Ectodermal cell (in vitro differentiated cells): ENCODE results near the gene ESR1.
"Not testable (repeated sequence)": the region's sequence is repeated elsewhere in the genome, so short reads cannot be mapped to it uniquely, and the experiment has no call there.

Experiments used
- H3K27ac ChIP-seq: 2 replicates; pipeline ENCODE4 v1.7.0; 2013; ENCODE audit warnings: mild to moderate bottlenecking, low read depth, low read length; ENCODE audit not compliant: insufficient read depth, poor library complexity, severe bottlenecking
- H3K27me3 ChIP-seq: 2 replicates; pipeline ENCODE4 v1.7.0; 2013; ENCODE audit warnings: mild to moderate bottlenecking, low read length; ENCODE audit not compliant: insufficient read depth, control insufficient read depth, poor library complexity, severe bottlenecking
- H3K36me3 ChIP-seq: one replicate; pipeline ENCODE4 v1.7.0; 2013; ENCODE audit warnings: low read length; ENCODE audit not compliant: control insufficient read depth, insufficient read depth
- H3K4me1 ChIP-seq: one replicate; pipeline ENCODE4 v1.7.0; 2013; ENCODE audit warnings: low read length; ENCODE audit not compliant: control insufficient read depth, insufficient read depth
- H3K4me3 ChIP-seq: 2 replicates; pipeline ENCODE4 v1.7.0; 2013; ENCODE audit warnings: low read depth, low read length, control low read depth; ENCODE audit not compliant: insufficient read depth
- H3K9me3 ChIP-seq: 2 replicates; pipeline ENCODE4 v1.7.0; 2013; ENCODE audit warnings: mild to moderate bottlenecking, low read length, moderate library complexity; ENCODE audit not compliant: control insufficient read depth
- WGBS, 2 experiments: methylation state at CpG; one replicate each; pipeline ENCODE4 v1.1.7; 2013; ENCODE audit warnings: missing lambda C conversion rate in 2 of 2; 5-methylcytosine and 5-hydroxymethylcytosine counted together

The ESR1 gene

GRCh38 chr6:152062476-152062875 is 255.0 kb downstream of the ESR1 start:
- H3K4me1 ChIP-seq = no peaks in the 10 kb centered on the region
- no peaks in the 10 kb centered on the region for H3K27me3 ChIP-seq
- no peaks in the 10 kb centered on the region for H3K9me3 ChIP-seq
- no peaks in the 10 kb centered on the region for H3K36me3 ChIP-seq
- H3K4me3 ChIP-seq = no peak overlapping the region
- no peak overlapping the region for H3K27ac ChIP-seq
- WGBS, 2 experiments = 61 to 64% methylated on average over 5 of the region's 5 CpGs

DNA sequence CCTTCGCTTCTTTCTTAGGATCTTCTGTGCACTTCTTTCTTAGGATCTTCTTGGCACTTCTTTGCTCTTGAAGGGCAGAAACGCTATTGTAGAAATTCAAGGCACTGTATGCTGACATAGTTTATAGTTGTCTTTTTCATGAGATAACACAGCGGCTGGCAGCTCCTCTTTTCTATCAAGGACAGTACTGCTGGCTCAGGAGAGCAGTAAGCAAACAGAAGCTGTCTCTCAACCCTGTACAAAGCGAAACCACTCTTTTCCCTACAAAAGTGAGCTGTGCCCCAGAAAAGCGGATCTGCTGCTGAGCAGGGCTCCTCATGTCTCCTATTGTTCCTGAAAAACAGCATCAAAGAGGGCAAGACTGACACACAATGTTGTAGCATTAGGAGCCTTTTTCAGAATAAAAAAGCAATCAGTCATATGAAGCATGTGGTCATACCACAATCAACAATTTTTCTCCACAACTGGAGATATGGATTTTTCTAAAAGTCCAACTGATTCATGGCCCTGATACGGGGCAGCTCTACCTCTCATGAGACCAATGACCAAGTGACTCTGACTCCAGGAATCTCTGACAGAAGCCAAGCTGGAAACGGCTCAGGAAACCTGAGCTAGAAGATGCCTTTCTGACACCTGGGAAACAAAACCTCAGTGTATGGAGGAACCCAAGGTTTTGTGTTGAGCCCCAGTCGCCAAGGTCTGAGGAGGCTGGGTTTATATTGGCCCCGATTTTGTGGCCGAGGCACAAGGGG is 255.9 kb downstream of the ESR1 start:
- Histone ChIP-seq H3K27me3 (no peaks in the 10 kb centered on the region), H3K36me3 (no peaks in the 10 kb centered on the region), H3K4me1 (no peaks in the 10 kb centered on the region), H3K27ac (no peak overlapping the region), H3K9me3 (no peaks in the 10 kb centered on the region), H3K4me3 (no peak overlapping the region)
- WGBS, 2 experiments = 90% methylated on average over 10 of the region's 10 CpGs

GRCh38 chr6:152068622-152069261 is 261.3 kb downstream of the ESR1 start:
- no peak overlapping the region for H3K27ac ChIP-seq
- H3K4me1 ChIP-seq = no peaks in the 10 kb centered on the region
- H3K9me3 ChIP-seq = no peaks in the 10 kb centered on the region
- no peaks in the 10 kb centered on the region for H3K36me3 ChIP-seq
- no peak overlapping the region for H3K4me3 ChIP-seq
- 89 to 93% methylated on average over 4 of the region's 4 CpGs for WGBS, 2 experiments
- H3K27me3 ChIP-seq = no peaks in the 10 kb centered on the region

GRCh38 chr6:152070556-152070955 is 263.1 kb downstream of the ESR1 start:
- Histone ChIP-seq H3K9me3 (no peaks in the 10 kb centered on the region), H3K27ac (no peak overlapping the region), H3K27me3 (no peaks in the 10 kb centered on the region), H3K36me3 (no peaks in the 10 kb centered on the region), H3K4me1 (no peaks in the 10 kb centered on the region), H3K4me3 (no peak overlapping the region)
- 85 to 92% methylated on average over 4 to 5 of the region's 5 CpGs for WGBS, 2 experiments

DNA sequence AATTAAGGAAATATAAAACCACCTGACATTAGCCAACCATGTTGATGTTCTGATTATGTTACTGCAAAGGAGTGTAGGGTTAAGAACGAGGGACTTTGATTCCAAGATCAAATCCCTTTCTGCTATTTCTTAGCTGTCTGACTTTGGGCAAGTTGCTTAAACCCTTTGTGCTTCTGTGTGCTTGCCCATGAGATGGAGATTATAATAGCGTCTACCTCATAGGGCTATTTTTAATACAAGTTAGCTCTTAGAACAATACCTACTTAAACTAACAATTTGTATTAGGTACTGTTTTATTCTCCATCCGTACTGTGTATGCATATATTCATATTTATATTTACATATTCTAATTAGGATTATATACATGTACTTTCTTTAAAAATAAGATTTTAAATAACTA is 263.8 kb downstream of the ESR1 start:
- no peaks in the 10 kb centered on the region for H3K9me3 ChIP-seq
- no peaks in the 10 kb centered on the region for H3K27me3 ChIP-seq
- H3K4me3 ChIP-seq = no peak overlapping the region
- WGBS, 2 experiments = 92 to 100% methylated on average over 1 to 2 of the region's 3 CpGs
- no peaks in the 10 kb centered on the region for H3K4me1 ChIP-seq
- no peak overlapping the region for H3K27ac ChIP-seq
- H3K36me3 ChIP-seq = no peaks in the 10 kb centered on the region

DNA sequence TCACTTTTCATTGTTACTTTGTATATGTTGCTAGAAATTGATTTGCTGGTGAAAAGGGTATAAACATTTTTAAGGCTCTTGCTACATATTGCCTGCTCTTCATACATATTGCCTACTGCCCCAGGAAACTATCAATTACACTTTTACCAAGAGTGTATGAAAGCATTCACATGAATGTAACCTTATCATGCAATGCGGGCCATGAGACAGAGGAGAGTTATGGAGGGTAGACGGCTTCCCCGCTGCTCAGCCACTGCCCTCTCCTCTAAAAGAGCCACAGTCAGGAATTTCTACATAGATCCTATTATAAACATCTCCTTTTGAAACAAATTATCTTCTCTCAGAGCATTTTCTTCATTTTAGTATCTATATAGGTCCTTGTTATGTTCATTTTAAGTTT is 264.4 kb downstream of the ESR1 start:
- Histone ChIP-seq H3K27ac (no peak overlapping the region), H3K9me3 (no peaks in the 10 kb centered on the region), H3K4me3 (no peak overlapping the region), H3K36me3 (no peaks in the 10 kb centered on the region), H3K4me1 (no peaks in the 10 kb centered on the region), H3K27me3 (no peaks in the 10 kb centered on the region)
- 67 to 80% methylated on average over 2 to 3 of the region's 3 CpGs for WGBS, 2 experiments

GRCh38 chr6:152076242-152076641 is 268.8 kb downstream of the ESR1 start:
- H3K9me3 ChIP-seq, H3K36me3 ChIP-seq, H3K27ac ChIP-seq, H3K4me3 ChIP-seq, H3K4me1 ChIP-seq, H3K27me3 ChIP-seq: not testable (repeated sequence)
- WGBS, 2 experiments = 75 to 81% methylated on average over 3 of the region's 3 CpGs

GRCh38 chr6:152078001-152078400 is 270.5 kb downstream of the ESR1 start:
- Histone ChIP-seq H3K27ac (no peak overlapping the region), H3K4me1 (no peaks in the 10 kb centered on the region), H3K36me3 (no peaks in the 10 kb centered on the region), H3K4me3 (no peak overlapping the region), H3K27me3 (no peaks in the 10 kb centered on the region), H3K9me3 (no peaks in the 10 kb centered on the region)
- 69 to 77% methylated on average over 4 of the region's 4 CpGs for WGBS, 2 experiments

DNA sequence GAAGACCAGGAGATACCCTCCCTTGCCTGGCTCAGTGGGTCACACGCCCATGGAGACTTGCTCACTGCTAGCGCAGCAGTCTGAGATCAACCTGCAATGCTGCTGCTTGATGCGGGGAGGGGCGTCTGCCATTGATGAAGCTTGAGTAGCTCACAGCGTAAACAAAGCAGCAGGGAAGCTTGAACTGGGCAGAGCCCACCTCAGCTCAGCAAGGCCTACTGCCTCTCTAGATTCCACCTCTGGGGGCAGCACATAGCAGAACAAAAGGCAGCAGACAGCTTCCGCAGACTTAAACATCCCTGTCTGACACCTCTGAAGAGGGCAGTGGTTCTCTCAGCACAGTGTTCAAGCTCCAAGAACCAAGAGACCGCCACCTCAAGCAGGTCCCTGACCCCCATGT is 271.3 kb downstream of the ESR1 start:
- Histone ChIP-seq H3K27me3 (no peaks in the 10 kb centered on the region), H3K36me3 (no peaks in the 10 kb centered on the region), H3K27ac (no peak overlapping the region), H3K4me1 (no peaks in the 10 kb centered on the region), H3K4me3 (no peak overlapping the region), H3K9me3 (no peaks in the 10 kb centered on the region)
- 56 to 59% methylated on average over 7 of the region's 7 CpGs for WGBS, 2 experiments

GRCh38 chr6:152085451-152085921 is 278.0 kb downstream of the ESR1 start:
- Histone ChIP-seq H3K27me3 (no peaks in the 10 kb centered on the region), H3K4me1 (no peaks in the 10 kb centered on the region), H3K27ac (no peak overlapping the region), H3K36me3 (no peaks in the 10 kb centered on the region), H3K9me3 (no peaks in the 10 kb centered on the region), H3K4me3 (no peak overlapping the region)
- WGBS, 2 experiments = 92 to 94% methylated on average over 4 of the region's 4 CpGs
